WTC11 (cell line): ENCODE measurements around the gene WDSUB1. TPM values are rescaled to one million over a fixed set of nuclear protein-coding genes. Genes with fewer than 3 reads are reported as not detected.

ENCODE experiments used
- ATAC-seq: fragments of 200-7000 bp; cut with Tn5 transposase; 2 replicates; pipeline ENCODE4 v1.10.0; 2021; ENCODE audit warnings: mild to moderate bottlenecking, moderate library complexity
- CTCF ChIA-PET: fragments of 300-600 bp; sonication (Branson Sonifier 250); formaldehyde crosslinking; loops from one replicate; lab custom pipeline; 2021; ENCODE audit warnings: antibody characterized with exemption; lab: Charles Lee
- POLR2A ChIA-PET: fragments of 350-600 bp; sonication (Branson Sonifier 250); formaldehyde crosslinking; loops from one replicate; lab custom pipeline; 2021; ENCODE audit warnings: antibody characterized with exemption; lab: Charles Lee
- DNase-seq: peaks from one replicate; pipeline ENCODE4 v3.0.0; 2021; ENCODE audit warnings: low spot score
- H3K27ac Mint-ChIP-seq: 2 replicates; pipeline ENCODE4 v1.8.0; 2021; ENCODE audit warnings: mixed read lengths
- H3K27me3 Mint-ChIP-seq: 2 replicates; pipeline ENCODE4 v1.8.0; 2021; ENCODE audit warnings: low read depth, mild to moderate bottlenecking, moderate library complexity, mixed read lengths
- H3K36me3 Mint-ChIP-seq: 2 replicates; pipeline ENCODE4 v1.8.0; 2021; ENCODE audit warnings: mixed read lengths
- H3K4me1 Mint-ChIP-seq: 2 replicates; pipeline ENCODE4 v1.8.0; 2022; ENCODE audit warnings: mixed read lengths
- H3K4me3 Mint-ChIP-seq: 2 replicates; pipeline ENCODE4 v1.8.0; 2021; ENCODE audit warnings: mild to moderate bottlenecking, moderate library complexity, mixed read lengths
- H3K9me3 Mint-ChIP-seq: 2 replicates; pipeline ENCODE4 v1.8.0; 2021; ENCODE audit warnings: mixed read lengths
- CTCF ChIP-seq: fragments of 200-600 bp; IDR thresholded peaks from 2 replicates; pipeline ENCODE4 v1.8.0; 2022; ENCODE audit warnings: antibody characterized with exemption
- ETV6 ChIP-seq: sonication (generic); formaldehyde crosslinking; IDR thresholded peaks from 2 replicates; pipeline ENCODE4 v1.8.1; 2022; ENCODE audit warnings: mild to moderate bottlenecking, missing genetic modification reagents
- FOXJ3 ChIP-seq: sonication (generic); formaldehyde crosslinking; IDR thresholded peaks from 2 replicates; pipeline ENCODE4 v1.9.0; 2021; ENCODE audit warnings: missing genetic modification reagents, mild to moderate bottlenecking, borderline replicate concordance
- FOXK1 ChIP-seq: sonication (generic); formaldehyde crosslinking; IDR thresholded peaks from 2 replicates; pipeline ENCODE4 v1.8.0; 2022; ENCODE audit warnings: mild to moderate bottlenecking, moderate library complexity, missing genetic modification reagents
- FOXP1 ChIP-seq: sonication (generic); formaldehyde crosslinking; IDR thresholded peaks from 2 replicates; pipeline ENCODE4 v1.8.0; 2022; ENCODE audit warnings: missing genetic modification reagents, mild to moderate bottlenecking, moderate library complexity, borderline replicate concordance
- HMGXB4 ChIP-seq: sonication (generic); formaldehyde crosslinking; IDR thresholded peaks from 2 replicates; pipeline ENCODE4 v1.8.1; 2023; ENCODE audit warnings: mild to moderate bottlenecking, moderate library complexity, missing genetic modification reagents
- IRF2 ChIP-seq: sonication (generic); formaldehyde crosslinking; IDR thresholded peaks from 2 replicates; pipeline ENCODE4 v1.8.0; 2022; ENCODE audit warnings: low read depth, missing genetic modification reagents, borderline replicate concordance
- MAX ChIP-seq: sonication (generic); formaldehyde crosslinking; IDR thresholded peaks from 2 replicates; pipeline ENCODE4 v1.8.0; 2022; ENCODE audit warnings: mild to moderate bottlenecking, missing genetic modification reagents
- OVOL2 ChIP-seq: fragments of 250-450 bp; sonication (Bioruptor Pico); IDR thresholded peaks from 2 replicates; pipeline ENCODE4 v1.9.0; 2021; ENCODE audit warnings: mild to moderate bottlenecking, borderline replicate concordance
- SMAD3 ChIP-seq: sonication (generic); formaldehyde crosslinking; IDR thresholded peaks from 2 replicates; pipeline ENCODE4 v1.8.0; 2022; ENCODE audit warnings: missing genetic modification reagents, mild to moderate bottlenecking, borderline replicate concordance
- TEAD4 ChIP-seq: sonication (generic); formaldehyde crosslinking; IDR thresholded peaks from 2 replicates; pipeline ENCODE4 v1.8.0; 2022; ENCODE audit warnings: mild to moderate bottlenecking, missing genetic modification reagents
- ZBTB43 ChIP-seq: sonication (generic); formaldehyde crosslinking; IDR thresholded peaks from 2 replicates; pipeline ENCODE4 v1.8.1; 2023; ENCODE audit warnings: mild to moderate bottlenecking, missing genetic modification reagents
- ZNF281 ChIP-seq: sonication (generic); formaldehyde crosslinking; IDR thresholded peaks from 2 replicates; pipeline ENCODE4 v1.8.0; 2023; ENCODE audit warnings: mild to moderate bottlenecking, missing genetic modification reagents
- ZNF317 ChIP-seq: sonication (generic); formaldehyde crosslinking; IDR thresholded peaks from 2 replicates; pipeline ENCODE4 v1.8.1; 2023; ENCODE audit warnings: low read depth, mild to moderate bottlenecking, moderate library complexity, missing genetic modification reagents, borderline replicate concordance
- ZNF396 ChIP-seq: fragments of 250-450 bp; sonication (Bioruptor Pico); IDR thresholded peaks from 2 replicates; pipeline ENCODE4 v1.8.0; 2021; ENCODE audit warnings: mild to moderate bottlenecking, moderate library complexity, borderline replicate concordance
- total RNA-seq: library from RNA; stranded (reverse); gene quantifications from 3 replicates; pipeline ENCODE4 v1.2.3, GENCODE V29; 2021
- TF ChIP-seq, protein P1 (sequence below): fragments of 250-450 bp; sonication (Bioruptor Pico); IDR thresholded peaks from 2 replicates; pipeline ENCODE4 v1.9.0; 2021; ENCODE audit warnings: mild to moderate bottlenecking, borderline replicate concordance
- TF ChIP-seq, protein P2 (sequence below): fragments of 250-450 bp; sonication (Bioruptor Pico); IDR thresholded peaks from 2 replicates; pipeline ENCODE4 v1.9.0; 2021; ENCODE audit warnings: mild to moderate bottlenecking
- TF ChIP-seq, protein P3 (sequence below): fragments of 250-450 bp; sonication (Bioruptor Pico); IDR thresholded peaks from 2 replicates; pipeline ENCODE4 v1.9.0; 2021; ENCODE audit warnings: mild to moderate bottlenecking

Gene WDSUB1
- total RNA-seq, 1 experiment from 2014 or later, result 5.8 TPM

GRCh38 chr2:159219394-159219998 lies 67.0 kb downstream of the WDSUB1 start (continued):
- TF ChIP-seq MAX (no peak), FOXP1 (CRISPR knock-in tag) (no peak)
- TF ChIP-seq, all 79 proteins: peak for 0

GRCh38 chr2:159218389-159218788 lies 68.1 kb downstream of the WDSUB1 start:
- TF ChIP-seq FOXK1 (no peak), CTCF (no peak), OVOL2 (CRISPR knock-in tag) (no peak), ZBTB43 (CRISPR knock-in tag) (no peak), ZNF281 (no peak), ZNF396 (CRISPR knock-in tag) (no peak), TEAD4 (CRISPR knock-in tag) (no peak), IRF2 (CRISPR knock-in tag) (no peak), FOXJ3 (CRISPR knock-in tag) (no peak), ZNF317 (CRISPR knock-in tag) (no peak), HMGXB4 (CRISPR knock-in tag) (no peak), ETV6 (no peak), SMAD3 (CRISPR knock-in tag) (no peak)
- TF ChIP-seq, protein P1, sequence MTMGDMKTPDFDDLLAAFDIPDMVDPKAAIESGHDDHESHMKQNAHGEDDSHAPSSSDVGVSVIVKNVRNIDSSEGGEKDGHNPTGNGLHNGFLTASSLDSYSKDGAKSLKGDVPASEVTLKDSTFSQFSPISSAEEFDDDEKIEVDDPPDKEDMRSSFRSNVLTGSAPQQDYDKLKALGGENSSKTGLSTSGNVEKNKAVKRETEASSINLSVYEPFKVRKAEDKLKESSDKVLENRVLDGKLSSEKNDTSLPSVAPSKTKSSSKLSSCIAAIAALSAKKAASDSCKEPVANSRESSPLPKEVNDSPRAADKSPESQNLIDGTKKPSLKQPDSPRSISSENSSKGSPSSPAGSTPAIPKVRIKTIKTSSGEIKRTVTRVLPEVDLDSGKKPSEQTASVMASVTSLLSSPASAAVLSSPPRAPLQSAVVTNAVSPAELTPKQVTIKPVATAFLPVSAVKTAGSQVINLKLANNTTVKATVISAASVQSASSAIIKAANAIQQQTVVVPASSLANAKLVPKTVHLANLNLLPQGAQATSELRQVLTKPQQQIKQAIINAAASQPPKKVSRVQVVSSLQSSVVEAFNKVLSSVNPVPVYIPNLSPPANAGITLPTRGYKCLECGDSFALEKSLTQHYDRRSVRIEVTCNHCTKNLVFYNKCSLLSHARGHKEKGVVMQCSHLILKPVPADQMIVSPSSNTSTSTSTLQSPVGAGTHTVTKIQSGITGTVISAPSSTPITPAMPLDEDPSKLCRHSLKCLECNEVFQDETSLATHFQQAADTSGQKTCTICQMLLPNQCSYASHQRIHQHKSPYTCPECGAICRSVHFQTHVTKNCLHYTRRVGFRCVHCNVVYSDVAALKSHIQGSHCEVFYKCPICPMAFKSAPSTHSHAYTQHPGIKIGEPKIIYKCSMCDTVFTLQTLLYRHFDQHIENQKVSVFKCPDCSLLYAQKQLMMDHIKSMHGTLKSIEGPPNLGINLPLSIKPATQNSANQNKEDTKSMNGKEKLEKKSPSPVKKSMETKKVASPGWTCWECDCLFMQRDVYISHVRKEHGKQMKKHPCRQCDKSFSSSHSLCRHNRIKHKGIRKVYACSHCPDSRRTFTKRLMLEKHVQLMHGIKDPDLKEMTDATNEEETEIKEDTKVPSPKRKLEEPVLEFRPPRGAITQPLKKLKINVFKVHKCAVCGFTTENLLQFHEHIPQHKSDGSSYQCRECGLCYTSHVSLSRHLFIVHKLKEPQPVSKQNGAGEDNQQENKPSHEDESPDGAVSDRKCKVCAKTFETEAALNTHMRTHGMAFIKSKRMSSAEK (CRISPR knock-in tag), result no peak
- TF ChIP-seq, protein P2, sequence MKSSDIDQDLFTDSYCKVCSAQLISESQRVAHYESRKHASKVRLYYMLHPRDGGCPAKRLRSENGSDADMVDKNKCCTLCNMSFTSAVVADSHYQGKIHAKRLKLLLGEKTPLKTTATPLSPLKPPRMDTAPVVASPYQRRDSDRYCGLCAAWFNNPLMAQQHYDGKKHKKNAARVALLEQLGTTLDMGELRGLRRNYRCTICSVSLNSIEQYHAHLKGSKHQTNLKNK, result no peak
- TF ChIP-seq, protein P3, sequence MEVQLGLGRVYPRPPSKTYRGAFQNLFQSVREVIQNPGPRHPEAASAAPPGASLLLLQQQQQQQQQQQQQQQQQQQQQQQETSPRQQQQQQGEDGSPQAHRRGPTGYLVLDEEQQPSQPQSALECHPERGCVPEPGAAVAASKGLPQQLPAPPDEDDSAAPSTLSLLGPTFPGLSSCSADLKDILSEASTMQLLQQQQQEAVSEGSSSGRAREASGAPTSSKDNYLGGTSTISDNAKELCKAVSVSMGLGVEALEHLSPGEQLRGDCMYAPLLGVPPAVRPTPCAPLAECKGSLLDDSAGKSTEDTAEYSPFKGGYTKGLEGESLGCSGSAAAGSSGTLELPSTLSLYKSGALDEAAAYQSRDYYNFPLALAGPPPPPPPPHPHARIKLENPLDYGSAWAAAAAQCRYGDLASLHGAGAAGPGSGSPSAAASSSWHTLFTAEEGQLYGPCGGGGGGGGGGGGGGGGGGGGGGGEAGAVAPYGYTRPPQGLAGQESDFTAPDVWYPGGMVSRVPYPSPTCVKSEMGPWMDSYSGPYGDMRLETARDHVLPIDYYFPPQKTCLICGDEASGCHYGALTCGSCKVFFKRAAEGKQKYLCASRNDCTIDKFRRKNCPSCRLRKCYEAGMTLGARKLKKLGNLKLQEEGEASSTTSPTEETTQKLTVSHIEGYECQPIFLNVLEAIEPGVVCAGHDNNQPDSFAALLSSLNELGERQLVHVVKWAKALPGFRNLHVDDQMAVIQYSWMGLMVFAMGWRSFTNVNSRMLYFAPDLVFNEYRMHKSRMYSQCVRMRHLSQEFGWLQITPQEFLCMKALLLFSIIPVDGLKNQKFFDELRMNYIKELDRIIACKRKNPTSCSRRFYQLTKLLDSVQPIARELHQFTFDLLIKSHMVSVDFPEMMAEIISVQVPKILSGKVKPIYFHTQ (CRISPR knock-in tag), result no peak
- peaks cover 34% of the 10 kb centered on the region for H3K27me3 Mint-ChIP-seq
- DNase-seq, result no peak
- H3K4me1 Mint-ChIP-seq, result no peaks in the 10 kb centered on the region
- H3K4me3 Mint-ChIP-seq, result no peak overlapping the region
- ChIA-PET CTCF (interaction anchor here (0.9 kb wide), 1 partner anchor 100 kb away, joined by 3 read pairs; no protein-coding TSS in a partner anchor), POLR2A (no interaction called here)
- H3K36me3 Mint-ChIP-seq, result peaks cover 2% of the 10 kb centered on the region; the same call in 1 of the 2 replicates
- no peak for ATAC-seq
- no peak overlapping the region for H3K27ac Mint-ChIP-seq
- H3K9me3 Mint-ChIP-seq, result no peaks in the 10 kb centered on the region
